NCI-H146 treated with DMSO at 0.1 percent for 48 hours (cell line): ENCODE data around the gene TBPL1.
"Not testable (repeated sequence)": the region's sequence is repeated elsewhere in the genome, so short reads cannot be mapped to it uniquely, and the experiment has no call there.

Experiments
- DNase-seq: peaks from one replicate; lab custom pipeline; 2025; ENCODE audit not compliant: unreplicated experiment; lab: John Stamatoyannopoulos, UW

TBPL1 gene

DNA sequence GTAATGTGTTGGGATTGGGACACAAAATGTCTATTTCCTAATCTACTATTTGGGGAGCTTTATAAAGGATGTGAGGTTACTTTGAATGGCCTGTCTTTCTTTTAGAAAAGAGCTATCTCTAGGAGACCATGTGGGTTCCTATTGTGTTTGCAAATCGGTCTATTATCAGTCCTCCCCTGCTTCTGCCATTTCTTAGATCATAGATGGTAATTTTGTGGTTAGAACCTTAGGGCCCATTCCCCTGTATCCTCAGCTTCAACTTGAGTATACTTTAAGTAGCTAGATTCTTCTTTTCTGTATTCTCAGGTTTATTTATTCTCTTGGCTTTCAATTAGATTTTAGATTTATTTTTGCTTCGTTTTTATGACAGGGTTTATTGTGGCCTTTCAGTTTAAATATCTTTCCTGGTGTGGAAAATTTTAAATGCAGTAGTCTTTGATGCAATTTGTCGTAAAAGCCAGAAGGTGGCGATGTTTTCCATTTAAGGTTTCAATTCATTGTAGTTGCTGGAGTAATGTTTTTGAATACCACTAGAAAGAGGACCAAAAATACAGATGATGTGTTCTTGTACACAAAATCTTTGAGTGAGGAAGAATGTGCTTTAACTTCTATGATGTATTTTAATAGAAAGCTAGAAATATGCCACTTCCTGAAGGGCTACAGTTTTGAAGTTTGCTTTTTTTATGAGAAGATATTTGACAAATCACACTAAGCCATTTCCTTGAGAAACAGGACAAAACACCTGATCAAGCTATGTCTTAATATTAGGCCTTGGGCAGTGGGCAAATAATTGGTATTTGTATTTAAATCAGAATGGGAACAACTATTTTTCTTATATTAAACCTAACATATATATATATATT lies 20.3 kb downstream of the TBPL1 start:
- peak; percentile 83 for DNase-seq

DNA sequence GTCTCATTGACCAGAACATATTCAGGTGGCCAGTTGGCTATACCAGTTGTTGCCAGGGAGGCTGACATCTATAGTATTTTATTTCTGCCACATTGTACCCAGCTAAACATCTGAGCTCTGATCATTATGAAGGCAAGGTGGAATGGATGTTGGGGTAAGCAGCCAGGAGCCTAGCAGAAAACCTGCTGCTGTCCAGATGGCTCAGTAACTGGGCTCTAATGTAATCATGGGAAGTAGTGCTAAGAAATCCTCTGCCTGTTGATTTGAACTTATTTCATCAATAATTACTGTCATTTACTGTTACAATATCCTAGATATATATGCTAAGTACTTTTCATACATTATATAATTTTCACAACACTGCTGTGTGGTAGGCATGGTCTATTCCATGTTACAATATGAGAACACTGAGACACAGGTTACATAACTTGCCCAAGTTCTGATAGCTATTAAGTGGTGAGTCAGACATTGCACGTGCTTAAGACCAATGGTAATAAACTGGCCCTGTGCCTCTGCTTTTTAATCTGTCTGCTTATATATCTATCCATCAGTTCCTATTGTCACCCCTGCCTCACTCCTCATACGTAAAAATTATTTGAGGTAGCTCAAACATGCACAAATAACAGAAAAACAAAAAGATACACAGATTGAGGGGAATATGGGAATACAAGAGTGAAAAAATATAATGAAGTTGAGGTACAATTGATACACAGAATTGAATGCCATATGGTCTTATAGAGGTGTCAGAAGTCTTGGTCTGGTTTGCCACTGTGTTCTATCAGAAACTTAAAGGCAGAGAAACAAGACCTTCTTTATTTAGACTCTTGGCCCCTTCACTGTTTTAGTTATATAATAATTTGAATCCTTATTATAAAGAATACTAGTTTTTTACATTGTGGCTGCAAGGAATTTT lies 25.2 kb downstream of the TBPL1 start:
- no peak for DNase-seq

DNA sequence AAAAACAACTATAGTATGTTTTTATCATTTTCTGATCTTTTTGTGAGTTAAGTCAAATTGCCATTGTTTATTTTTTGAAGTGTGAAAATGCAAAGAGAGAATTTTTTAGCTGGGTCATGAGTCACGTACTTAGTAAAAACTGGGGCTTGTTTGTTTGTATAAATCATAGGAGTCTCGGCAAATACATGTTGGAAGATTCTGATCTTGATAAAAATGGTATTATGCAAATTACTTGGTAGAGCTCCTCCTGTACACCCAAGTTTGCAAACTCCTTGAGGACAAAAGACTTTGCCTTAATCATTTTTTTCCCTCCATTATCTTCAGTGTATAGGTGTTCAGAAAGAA lies 25.8 kb downstream of the TBPL1 start:
- DNase-seq, result no peak

DNA sequence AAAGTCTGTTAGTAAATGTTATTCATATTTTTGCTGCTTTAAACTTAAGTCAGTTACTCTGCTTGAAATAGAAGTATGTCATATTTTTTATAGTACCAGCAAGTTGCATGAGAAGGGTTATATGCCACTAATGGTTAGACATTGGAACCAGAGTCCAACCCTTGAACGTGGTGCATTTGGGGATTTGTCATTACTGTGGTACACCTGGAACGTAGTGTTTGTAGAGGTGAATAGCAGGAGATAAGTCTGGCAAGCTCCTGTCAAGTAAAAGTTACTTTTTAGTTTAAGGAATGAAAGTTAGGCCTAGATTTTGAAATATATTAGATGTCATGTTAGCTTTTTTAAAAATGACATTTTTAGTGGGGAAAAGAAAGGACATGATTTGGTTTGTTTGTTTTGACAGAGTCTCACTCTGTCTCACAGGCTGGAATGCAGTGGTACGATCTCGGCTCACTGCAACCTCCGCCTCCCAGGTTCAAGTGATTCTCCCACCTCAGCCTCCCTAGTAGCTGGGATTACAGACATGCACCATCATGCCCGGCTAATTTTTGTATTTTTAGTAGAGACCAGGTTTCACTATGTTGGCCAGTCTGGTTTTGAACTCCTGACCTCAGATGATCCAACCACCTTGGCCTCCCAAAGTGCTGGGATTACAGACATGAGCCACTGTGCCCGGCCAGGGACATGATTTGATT lies 26.4 kb downstream of the TBPL1 start:
- DNase-seq, result not testable (repeated sequence)

DNA sequence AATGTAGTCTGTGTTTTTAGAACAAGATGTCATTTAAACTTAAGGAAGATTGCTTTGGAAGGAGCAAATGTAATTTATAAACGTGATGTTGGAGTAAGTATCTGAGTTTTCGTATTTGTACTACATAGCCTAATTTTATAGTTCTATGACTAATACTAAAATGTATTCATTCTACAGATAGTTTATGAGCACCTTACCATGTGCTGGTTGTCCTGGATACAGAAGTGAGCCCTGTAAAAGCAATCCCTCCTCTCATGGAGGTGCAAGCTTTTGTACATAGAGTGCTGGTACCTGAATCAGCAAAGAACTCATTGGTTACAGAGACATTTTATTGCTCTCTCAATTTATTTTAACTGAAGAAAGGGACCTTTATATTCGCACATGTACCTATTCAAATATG lies 27.1 kb downstream of the TBPL1 start:
- no peak for DNase-seq

DNA sequence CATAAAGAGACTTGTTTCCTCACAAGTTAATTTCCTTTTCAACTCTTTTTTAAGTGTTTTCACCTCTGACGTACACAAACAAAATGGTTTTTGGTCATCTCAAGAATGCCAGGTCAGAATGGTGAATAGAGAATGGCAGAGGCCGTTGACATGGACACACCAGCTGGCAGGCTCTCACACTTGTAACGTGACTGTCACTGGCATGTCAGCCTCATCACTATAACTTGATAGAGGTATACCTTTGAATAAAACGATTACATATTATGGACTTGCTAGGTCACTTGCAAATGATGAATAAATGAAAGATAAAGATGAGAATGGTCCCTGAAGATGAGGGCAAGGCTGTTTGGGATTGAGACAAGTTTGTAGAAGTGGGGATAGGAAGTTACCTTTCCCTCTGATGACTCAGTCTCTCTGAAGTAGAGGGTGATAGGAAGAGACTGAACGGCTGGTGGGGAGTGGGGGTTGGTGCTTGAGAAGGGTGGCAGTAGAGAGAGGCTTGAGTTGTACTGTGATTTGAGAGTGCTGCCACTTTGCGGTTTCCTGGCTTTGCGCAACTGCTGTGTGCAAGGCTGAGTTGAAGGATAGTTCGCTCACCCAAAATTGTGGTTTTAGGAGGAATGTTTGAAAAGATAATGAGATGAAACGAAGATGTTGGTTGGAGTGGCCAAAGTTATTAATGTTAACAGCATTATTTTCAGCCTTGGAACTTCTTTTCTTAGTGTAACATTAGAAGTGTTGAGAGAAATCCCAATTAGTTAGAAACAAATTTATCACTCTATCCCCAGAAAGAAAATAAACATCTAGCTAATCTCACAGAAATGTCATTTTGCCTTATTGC lies 30.3 kb downstream of the TBPL1 start:
- no peak for DNase-seq

DNA sequence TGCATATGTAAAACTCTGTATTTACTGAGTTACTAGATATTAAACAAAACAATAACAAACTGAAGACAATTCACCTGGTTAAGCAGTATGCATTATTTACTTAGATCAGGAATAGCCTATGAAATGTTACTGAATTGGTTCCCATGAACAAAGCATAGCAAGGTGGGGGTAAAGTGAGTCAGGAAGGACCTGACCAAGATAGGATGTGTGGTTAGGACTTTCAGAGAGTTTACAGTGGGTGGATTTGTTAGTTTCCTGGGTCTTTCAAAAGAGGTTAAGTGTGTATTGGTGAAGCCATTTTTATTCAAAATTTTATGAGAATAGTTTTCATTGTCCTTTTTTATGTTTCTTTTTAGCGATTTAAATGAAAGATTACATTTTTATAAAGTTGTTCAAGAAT lies 32.9 kb downstream of the TBPL1 start:
- DNase-seq, result no peak

DNA sequence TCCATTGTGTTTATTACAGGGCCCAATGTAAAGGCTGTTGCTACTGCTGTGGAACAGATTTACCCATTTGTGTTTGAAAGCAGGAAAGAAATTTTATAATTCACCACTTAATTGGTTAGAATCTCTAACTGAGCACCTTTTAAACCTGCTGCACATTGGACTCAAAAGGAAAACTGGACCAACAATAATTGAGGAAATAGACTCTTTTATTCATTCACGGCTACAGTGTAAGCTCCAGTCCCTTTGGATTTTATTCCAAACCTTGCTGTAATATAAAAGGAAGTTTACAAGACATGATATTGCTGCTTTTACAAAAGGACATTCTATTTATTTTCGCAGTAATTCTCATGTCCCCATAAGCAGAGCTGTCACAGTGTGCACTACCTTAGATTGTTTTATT lies 33.9 kb downstream of the TBPL1 start:
- DNase-seq, result no peak

DNA sequence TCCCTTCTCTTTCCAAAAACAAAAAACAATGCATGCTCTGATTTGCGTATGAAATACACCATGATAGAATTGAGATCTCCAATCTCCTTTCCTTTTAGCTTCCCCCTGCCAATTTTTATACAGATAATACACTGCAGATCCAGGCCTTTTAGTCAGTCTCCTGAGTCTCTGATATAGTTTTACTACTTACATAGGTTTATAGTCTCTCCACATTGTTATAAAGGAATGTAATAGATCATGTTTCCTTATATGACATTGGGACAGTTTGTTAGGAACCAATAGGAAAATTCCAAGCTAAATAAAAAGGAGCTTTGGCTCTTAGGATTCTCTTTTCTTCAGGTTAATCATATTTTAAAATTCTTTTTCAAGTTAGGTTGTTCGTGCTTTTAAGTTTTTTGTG lies 36.5 kb downstream of the TBPL1 start:
- DNase-seq, result no peak

DNA sequence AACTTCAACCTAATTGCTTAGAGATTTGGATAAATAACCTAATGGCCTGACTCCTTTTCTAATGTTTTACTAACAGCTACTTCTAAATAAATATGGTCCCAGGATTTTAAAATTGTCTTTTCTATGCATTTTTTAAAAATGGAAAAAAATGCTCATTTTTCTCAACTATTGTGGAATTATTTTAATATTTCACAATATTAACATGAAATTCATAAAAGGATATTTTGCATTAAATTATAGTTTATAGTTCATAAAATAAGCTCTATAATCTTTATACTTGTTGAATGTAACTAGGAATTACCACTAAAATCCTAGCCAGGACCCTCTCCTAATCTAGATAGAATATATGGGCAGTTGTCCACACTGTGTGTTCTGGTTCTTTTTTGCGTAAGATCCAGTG lies 37.3 kb downstream of the TBPL1 start:
- no peak for DNase-seq

DNA sequence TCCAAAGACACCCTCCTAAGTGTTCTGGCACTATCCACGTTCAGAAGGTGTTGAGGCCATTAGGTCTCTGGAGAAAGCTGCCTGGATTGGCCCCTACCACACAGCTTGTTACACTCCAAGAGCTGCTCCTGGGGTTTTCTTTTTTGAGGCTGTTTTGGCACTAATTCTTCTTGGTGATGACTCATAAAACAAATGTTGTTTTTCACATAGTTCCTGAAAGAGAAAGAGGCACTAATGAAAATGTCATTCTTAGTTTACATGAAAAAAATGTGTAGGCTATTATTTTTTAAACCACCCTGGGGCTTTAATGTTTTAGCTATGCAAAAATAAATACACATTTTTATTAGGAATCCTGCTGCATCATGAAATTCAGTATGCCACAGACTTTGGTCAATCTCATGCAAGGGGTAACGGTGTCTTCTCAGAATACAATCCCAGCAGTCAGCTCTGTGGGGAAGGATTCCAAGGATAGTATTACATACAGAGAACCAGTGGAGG lies 38.1 kb downstream of the TBPL1 start:
- DNase-seq, result no peak

DNA sequence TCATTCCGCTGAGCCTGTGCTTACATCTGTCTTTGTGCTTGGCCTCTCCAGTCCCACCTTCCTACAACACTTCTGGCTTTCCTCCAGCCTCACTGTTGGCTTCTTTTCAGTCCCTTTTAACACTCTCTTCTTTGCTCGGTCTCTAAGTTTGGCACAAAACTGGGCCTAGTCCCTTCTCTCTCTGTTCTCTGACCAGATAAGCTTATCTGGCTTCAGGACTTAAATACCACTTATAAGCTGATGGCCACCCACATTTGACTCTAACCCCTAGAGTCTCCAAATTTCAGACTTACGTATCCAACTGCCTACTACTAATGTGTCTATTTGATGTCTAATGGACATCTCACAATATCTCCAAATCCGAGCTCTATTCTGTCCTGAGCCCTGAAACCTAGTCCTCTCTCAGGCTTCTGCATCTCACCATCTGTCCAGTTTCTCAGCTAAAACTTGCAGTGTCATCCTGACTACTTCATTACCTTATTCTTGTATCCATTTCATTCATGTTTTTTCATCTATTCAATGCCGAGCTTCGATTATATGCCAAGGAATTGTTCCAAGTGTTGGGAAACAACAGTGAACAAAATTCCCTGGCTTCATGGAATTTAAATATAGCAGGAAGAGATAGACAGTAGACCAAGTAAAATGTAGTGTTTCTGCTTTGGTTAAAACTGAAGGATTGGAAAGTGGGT lies 40.1 kb downstream of the TBPL1 start:
- no peak for DNase-seq

DNA sequence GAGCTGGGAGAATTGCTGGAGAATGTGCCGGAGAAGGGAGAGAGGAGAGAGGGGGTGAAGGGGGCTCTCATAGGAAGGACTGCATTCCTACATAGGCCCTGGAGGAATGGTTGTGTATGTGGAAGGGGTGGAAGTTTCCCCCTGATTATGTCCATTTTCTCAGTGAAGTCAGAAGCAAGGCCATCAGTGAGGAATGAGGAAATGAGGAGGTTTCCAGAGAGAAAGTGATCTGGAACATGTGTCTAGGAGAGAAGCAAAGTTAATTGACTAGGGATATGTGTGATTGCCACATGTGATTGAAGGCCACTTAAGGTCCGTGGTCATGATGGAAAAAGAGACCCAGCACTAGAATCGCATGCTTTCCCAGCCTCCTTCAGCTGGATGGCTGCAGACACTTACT lies 42.3 kb downstream of the TBPL1 start:
- DNase-seq, result no peak

DNA sequence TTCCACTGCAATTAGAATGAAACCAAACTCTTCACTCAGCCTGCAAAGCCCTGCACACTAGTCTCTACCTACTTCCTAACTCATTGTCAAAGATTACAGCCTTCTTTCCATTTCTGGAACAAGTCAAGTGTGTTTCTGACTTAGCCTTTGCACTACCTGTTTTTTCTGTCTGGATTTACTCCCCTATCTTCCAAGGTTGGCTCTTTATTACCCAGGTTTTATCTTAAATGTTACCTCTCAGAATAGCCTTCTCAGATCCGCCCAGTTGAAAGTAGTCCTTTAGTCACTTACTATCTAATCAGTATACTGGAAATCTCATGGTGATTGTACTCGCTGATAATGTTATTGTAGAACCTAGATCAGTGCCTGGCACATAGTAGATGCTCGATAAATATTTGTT lies 42.7 kb downstream of the TBPL1 start:
- DNase-seq, result no peak

DNA sequence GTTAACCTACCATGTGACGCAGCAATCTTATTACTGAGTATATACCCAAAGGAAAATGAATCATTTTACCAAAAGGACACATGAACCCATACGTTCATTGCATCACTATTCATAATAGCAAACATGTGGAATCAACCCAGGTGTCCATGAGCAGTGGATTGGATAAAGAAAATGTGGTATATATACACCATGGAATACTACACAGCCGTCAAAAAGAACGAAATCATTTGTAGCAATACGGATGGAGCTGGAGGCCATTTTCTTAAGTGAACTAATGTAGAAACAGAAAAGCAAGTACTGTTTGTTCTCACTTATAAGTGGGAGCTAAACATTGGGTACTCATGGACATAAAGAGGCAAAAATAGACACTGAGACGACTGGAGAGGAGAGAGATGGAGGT lies 44.2 kb downstream of the TBPL1 start:
- DNase-seq, result no peak

DNA sequence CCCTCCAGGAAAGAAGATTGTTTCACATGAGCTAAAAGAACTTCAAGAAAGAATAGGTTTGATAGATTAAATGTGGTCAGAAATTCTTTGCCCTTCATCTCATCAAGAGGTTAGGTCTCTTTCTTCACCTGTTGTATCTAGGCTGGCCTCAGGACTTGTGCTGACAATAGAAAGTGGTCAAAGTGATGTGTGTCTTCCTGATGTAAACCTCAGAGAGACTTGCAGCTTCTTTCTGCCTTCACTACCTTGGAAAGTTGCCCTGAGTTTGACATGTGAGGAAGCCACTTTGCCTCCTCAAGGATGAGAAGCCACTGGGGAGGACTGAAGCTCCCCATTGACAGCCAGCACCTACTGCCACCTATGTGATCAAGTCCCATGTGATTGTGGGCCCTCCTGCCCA lies 46.3 kb downstream of the TBPL1 start:
- no peak for DNase-seq

DNA sequence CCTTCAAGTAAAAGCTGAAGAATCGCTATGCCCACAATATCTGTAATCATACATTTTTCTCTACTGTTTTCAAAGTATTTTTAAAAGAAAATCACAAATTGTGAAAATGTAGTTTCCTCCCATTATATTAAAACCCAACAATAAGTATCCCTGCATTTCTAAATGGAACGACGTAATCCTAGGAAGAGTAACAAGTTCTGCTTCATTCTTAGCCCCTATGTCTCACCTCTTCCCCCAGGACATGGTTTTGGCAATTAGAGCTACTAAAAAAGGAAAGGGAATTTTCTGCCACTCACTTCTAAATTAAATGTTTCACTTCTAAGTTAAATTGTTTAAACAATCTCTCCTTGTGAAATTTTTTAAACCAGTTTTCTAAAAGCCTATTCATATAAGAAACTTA lies 47.4 kb downstream of the TBPL1 start:
- no peak for DNase-seq

DNA sequence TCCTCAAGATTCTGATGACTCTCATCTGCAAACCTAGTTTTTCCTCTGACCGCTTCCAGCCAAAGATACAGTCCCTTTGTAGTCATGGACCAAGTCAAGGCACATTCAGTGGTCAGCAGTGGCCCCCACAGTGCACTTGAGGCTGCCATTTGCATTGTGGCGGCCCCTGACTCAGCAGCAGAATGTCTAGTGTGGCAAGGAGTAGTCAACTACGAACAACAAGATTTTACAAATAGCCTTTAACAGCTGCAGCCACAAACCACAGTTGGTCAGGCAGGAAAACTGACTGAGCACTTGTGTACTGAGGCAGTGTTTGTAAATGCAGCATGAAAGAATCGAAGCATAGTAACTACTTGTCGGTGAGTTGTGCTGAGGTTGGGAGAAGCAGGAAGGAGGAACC lies 49.8 kb downstream of the TBPL1 start:
- no peak for DNase-seq

DNA sequence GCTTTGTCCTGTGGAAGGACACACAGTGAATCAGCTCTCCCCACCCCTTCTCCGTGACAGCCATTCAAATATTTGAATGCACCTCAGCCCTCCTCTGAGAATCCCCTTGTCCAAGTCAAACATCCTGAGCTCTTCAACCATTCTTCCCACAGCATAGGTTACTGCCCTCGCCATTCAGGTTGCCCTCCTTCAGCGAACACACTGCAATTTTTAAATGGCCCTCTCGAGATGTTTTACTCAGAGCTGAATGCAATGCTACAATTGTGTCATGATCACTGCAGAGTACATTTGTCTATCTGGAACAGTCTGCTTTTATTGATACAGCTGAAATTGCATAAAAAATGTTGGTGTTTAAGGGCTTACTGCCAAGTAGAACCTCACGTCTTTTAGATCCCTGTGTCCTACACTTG lies 50.5 kb downstream of the TBPL1 start:
- DNase-seq, result no peak

DNA sequence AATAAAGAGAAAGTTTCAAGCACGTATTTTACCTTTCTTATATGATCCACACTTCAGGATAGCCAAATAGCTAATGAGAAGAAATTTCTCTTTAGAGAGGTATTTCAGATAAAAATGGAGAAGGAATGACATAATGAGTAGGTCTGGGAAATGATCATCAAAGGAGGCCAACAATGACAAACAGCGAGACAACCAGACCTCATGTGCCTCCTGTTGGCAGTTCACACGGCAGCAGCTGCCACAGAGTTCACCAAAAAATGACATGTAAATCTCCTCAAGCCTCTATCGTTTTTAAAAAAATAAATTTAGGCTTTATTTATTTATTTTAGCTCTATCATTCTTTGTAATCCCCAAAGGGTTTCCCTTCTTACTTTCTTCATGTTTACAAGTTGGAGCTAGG lies 51.7 kb downstream of the TBPL1 start:
- no peak for DNase-seq
